IMR-90 (cell line): Measurements from ENCODE around the gene ERVH48-1. TPM values are rescaled to one million over a fixed set of nuclear protein-coding genes. Genes with fewer than 3 reads are reported as not detected.

Experiments used
- ATAC-seq: fragments of 200-7000 bp; cut with Tn5 transposase; 2 replicates; pipeline ENCODE4 v1.9.1; 2020; ENCODE audit warnings: low read depth, mild to moderate bottlenecking, moderate library complexity
- BruUV-seq: library from RNA; stranded (reverse); fragments of 400-500 nt; replicated peaks from 2 replicates; lab custom pipeline; 2021; lab: Mats Ljungman, UMichigan
- CTCF ChIA-PET: fragments of 300-600 bp; formaldehyde crosslinking; extraction: SDS; loops from one replicate; lab custom pipeline; 2021; ENCODE audit warnings: antibody characterized with exemption; lab: Yijun Ruan, JAX
- POLR2A ChIA-PET: fragments of 300-600 bp; sonication (Branson Sonifier 250); formaldehyde crosslinking; loops from one replicate; lab custom pipeline; 2022; ENCODE audit warnings: antibody characterized with exemption; ENCODE audit not compliant: unreplicated experiment; lab: Charles Lee
- DNase-seq: peaks from one replicate; pipeline ENCODE4 v3.0.0; 2013
- H2AFZ ChIP-seq: replicated peaks from 2 replicates; pipeline ENCODE3; 2013; ENCODE audit warnings: low read length, mild to moderate bottlenecking; ENCODE audit not compliant: poor library complexity
- H2AK5ac ChIP-seq: 2 replicates; pipeline ENCODE4 v1.6.1; 2013; ENCODE audit warnings: low read depth, low read length, inconsistent platforms
- H2AK9ac ChIP-seq: replicated peaks from 2 replicates; pipeline ENCODE3; 2013; ENCODE audit warnings: mild to moderate bottlenecking, low read depth, low read length, moderate library complexity; ENCODE audit not compliant: poor library complexity
- H2BK120ac ChIP-seq: 2 replicates; pipeline ENCODE4 v1.6.1; 2013; ENCODE audit warnings: low read depth, low read length, inconsistent platforms
- H2BK15ac ChIP-seq: 3 replicates; pipeline ENCODE4 v1.6.1; 2013; ENCODE audit warnings: low read depth, low read length, inconsistent platforms
- H2BK20ac ChIP-seq: 2 replicates; pipeline ENCODE4 v1.6.1; 2013; ENCODE audit warnings: low read depth, mild to moderate bottlenecking, inconsistent platforms, low read length, moderate library complexity
- H2BK5ac ChIP-seq: 2 replicates; pipeline ENCODE4 v1.6.1; 2013; ENCODE audit warnings: mild to moderate bottlenecking, low read depth, low read length, inconsistent platforms; ENCODE audit not compliant: poor library complexity, severe bottlenecking
- H3K14ac ChIP-seq: replicated peaks from 2 replicates; pipeline ENCODE4 v1.6.1; 2013; ENCODE audit warnings: low read depth, low read length, inconsistent platforms
- H3K18ac ChIP-seq: 2 replicates; pipeline ENCODE4 v1.6.1; 2013; ENCODE audit warnings: low read depth, low read length, control low read depth
- H3K23ac ChIP-seq: 2 replicates; pipeline ENCODE4 v1.6.1; 2013; ENCODE audit warnings: low read depth, low read length, inconsistent platforms
- H3K27ac ChIP-seq: 2 replicates; pipeline ENCODE4 v1.5.1; 2013; ENCODE audit warnings: mild to moderate bottlenecking, control low read depth, low read length; ENCODE audit not compliant: insufficient read depth
- H3K27me3 ChIP-seq: 2 replicates; pipeline ENCODE4 v1.6.1; 2013; ENCODE audit warnings: low read length; ENCODE audit not compliant: control insufficient read depth, insufficient read depth
- H3K36me3 ChIP-seq: 2 replicates; pipeline ENCODE4 v1.6.1; 2013; ENCODE audit warnings: low read length, mixed read lengths; ENCODE audit not compliant: control insufficient read depth, insufficient read depth
- H3K4ac ChIP-seq: 2 replicates; pipeline ENCODE4 v1.6.1; 2013; ENCODE audit warnings: low read depth, low read length, inconsistent platforms
- H3K4me1 ChIP-seq: 2 replicates; pipeline ENCODE4 v1.6.1; 2013; ENCODE audit warnings: low read length, mixed read lengths; ENCODE audit not compliant: control insufficient read depth, insufficient read depth
- H3K4me2 ChIP-seq: 2 replicates; pipeline ENCODE4 v1.6.1; 2013; ENCODE audit warnings: low read depth, mild to moderate bottlenecking, control low read depth, low read length, moderate library complexity
- H3K4me3 ChIP-seq: 2 replicates; pipeline ENCODE4 v1.5.1; 2013; ENCODE audit warnings: low read depth, mild to moderate bottlenecking, control low read depth, low read length, moderate library complexity; ENCODE audit not compliant: insufficient read depth
- H3K56ac ChIP-seq: 2 replicates; pipeline ENCODE4 v1.6.1; 2013; ENCODE audit warnings: low read length, inconsistent platforms; ENCODE audit not compliant: insufficient read depth; ENCODE audit errors: extremely low read depth
- H3K79me1 ChIP-seq, 2 experiments: 2 replicates each; pipeline ENCODE4 v1.6.1; 2013; ENCODE audit warnings: low read length in 2 of 2, inconsistent platforms in 1 of 2, low read depth in 1 of 2
- H3K9ac ChIP-seq: 2 replicates; pipeline ENCODE4 v1.6.1; 2013; ENCODE audit warnings: low read depth, low read length, control low read depth
- H3K9me1 ChIP-seq: 2 replicates; pipeline ENCODE4 v1.6.1; 2013; ENCODE audit warnings: low read length, inconsistent platforms; ENCODE audit not compliant: insufficient read depth
- H3K9me3 ChIP-seq: 2 replicates; pipeline ENCODE4 v1.6.1; 2013; ENCODE audit warnings: low read length; ENCODE audit not compliant: control insufficient read depth, insufficient read depth
- H4K20me1 ChIP-seq: 2 replicates; pipeline ENCODE4 v1.6.1; 2013; ENCODE audit warnings: low read length, inconsistent platforms; ENCODE audit not compliant: insufficient read depth
- H4K5ac ChIP-seq: 2 replicates; pipeline ENCODE4 v1.6.1; 2013; ENCODE audit warnings: mild to moderate bottlenecking, low read depth, low read length, control low read depth
- H4K8ac ChIP-seq, 2 experiments: 2 replicates each; pipeline ENCODE4 v1.6.1; 2013; ENCODE audit warnings: low read depth in 2 of 2, low read length in 2 of 2, control low read depth in 1 of 2, inconsistent platforms in 1 of 2
- H4K91ac ChIP-seq: 2 replicates; pipeline ENCODE4 v1.6.1; 2013; ENCODE audit warnings: low read depth, low read length, inconsistent platforms; ENCODE audit not compliant: insufficient read depth
- BHLHE40 ChIP-seq: fragments of 150-350 bp; IDR thresholded peaks from 2 replicates; pipeline ENCODE4 v1.6.1; 2016; ENCODE audit warnings: mild to moderate bottlenecking, low read depth, low read length
- CEBPB ChIP-seq: IDR thresholded peaks from 2 replicates; pipeline ENCODE4 v1.6.1; 2012; ENCODE audit warnings: low read depth, low read length, improper control_type of control experiment
- CHD1 ChIP-seq: IDR thresholded peaks from 2 replicates; pipeline ENCODE4 v1.6.1; 2012; ENCODE audit warnings: low read depth, low read length, improper control_type of control experiment
- CTCF ChIP-seq: conservative IDR thresholded peaks from 2 replicates; pipeline ENCODE4 v1.5.1; 2012; ENCODE audit warnings: mild to moderate bottlenecking, low read depth, low read length, improper control_type of control experiment
- ELK1 ChIP-seq: fragments of 150-350 bp; IDR thresholded peaks from 2 replicates; pipeline ENCODE4 v1.6.1; 2016; ENCODE audit warnings: low read depth, mild to moderate bottlenecking, low read length, moderate library complexity, borderline replicate concordance
- FOS ChIP-seq: fragments of 150-350 bp; IDR thresholded peaks from 2 replicates; pipeline ENCODE4 v1.6.1; 2016; ENCODE audit warnings: low read depth, low read length
- MAFK ChIP-seq: IDR thresholded peaks from 2 replicates; pipeline ENCODE4 v1.6.1; 2012; ENCODE audit warnings: low read depth, low read length, improper control_type of control experiment
- MXI1 ChIP-seq: IDR thresholded peaks from 2 replicates; pipeline ENCODE4 v1.6.1; 2012; ENCODE audit warnings: low read depth, mild to moderate bottlenecking, low read length, moderate library complexity, borderline replicate concordance
- NFE2L2 ChIP-seq: fragments of 150-350 bp; IDR thresholded peaks from 2 replicates; pipeline ENCODE4 v1.6.1; 2016; ENCODE audit warnings: low read depth, mild to moderate bottlenecking, low read length
- POLR2A ChIP-seq: IDR thresholded peaks from 2 replicates; pipeline ENCODE4 v1.6.1; 2012; ENCODE audit warnings: mild to moderate bottlenecking, low read depth, low read length
- RAD21 ChIP-seq: IDR thresholded peaks from 2 replicates; pipeline ENCODE4 v1.6.1; 2012; ENCODE audit warnings: low read length, improper control_type of control experiment
- RCOR1 ChIP-seq: IDR thresholded peaks from 2 replicates; pipeline ENCODE4 v1.6.1; 2012; ENCODE audit warnings: mild to moderate bottlenecking, low read length, improper control_type of control experiment; ENCODE audit not compliant: insufficient replicate concordance
- RFX5 ChIP-seq: IDR thresholded peaks from 2 replicates; pipeline ENCODE4 v1.8.0; 2012; ENCODE audit warnings: low read depth, mild to moderate bottlenecking, low read length, moderate library complexity
- SMC3 ChIP-seq: fragments of 150-350 bp; IDR thresholded peaks from 2 replicates; pipeline ENCODE4 v1.6.1; 2016; ENCODE audit warnings: low read depth, mild to moderate bottlenecking, antibody characterized with exemption, low read length, moderate library complexity
- USF2 ChIP-seq: fragments of 150-350 bp; IDR thresholded peaks from 2 replicates; pipeline ENCODE4 v1.6.1; 2017; ENCODE audit warnings: mild to moderate bottlenecking, antibody characterized with exemption, low read length, low read depth
- WGBS, 2 experiments: methylation state at CpG; one replicate each; pipeline versions ENCODE4 v1.1.5 to v1.1.7; 2013; ENCODE audit warnings: missing lambda C conversion rate in 2 of 2; ENCODE audit not compliant: insufficient read length in 1 of 2; ENCODE audit errors: extremely low coverage in 2 of 2; 5-methylcytosine and 5-hydroxymethylcytosine counted together
- dilution Hi-C: fragments of 300-500 bp; cut with HindIII; formaldehyde crosslinking; loops from one replicate; pipeline ENCODE4 v1.14.3; 2018; ENCODE audit warnings: low sequenced_read_pairs; ENCODE audit not compliant: unreplicated experiment
- in situ Hi-C: fragments of 300-500 bp; cut with MboI; formaldehyde crosslinking; loops from 3 replicates; pipeline ENCODE4 v1.14.3; 2019; ENCODE audit warnings: low sequenced_read_pairs, inconsistent platforms, mixed read lengths
- intact Hi-C: fragments of 100-400 bp; cut with micrococcal nuclease; formaldehyde crosslinking; loops from 2 replicates; pipeline ENCODE4 v1.10.0; 2022
- polyA plus RNA-seq, 3 experiments: library from polyadenylated mRNA; depleted of rRNA; stranded (reverse); fragments of >200 nt; gene quantifications; 2 replicates each; pipeline ENCODE4 v1.2.3, GENCODE V29; 2012; ENCODE audit warnings: low replicate concordance in 1 of 3
- total RNA-seq: library from RNA; depleted of rRNA; stranded (reverse); fragments of >200 nt; gene quantifications from 2 replicates; pipeline ENCODE4 v1.2.3, GENCODE V29; 2012

Gene ERVH48-1
- total and polyA plus RNA-seq, 2 of the 4 experiments (the other 2 are of a cell fraction): under 0.01 TPM; not detected in 1

GRCh38 chr21:42878993-42879787 lies 46.2 kb downstream of the ERVH48-1 start, which contains the start of gene WDR4:
WDR4 (minus strand) TSS chr21:42879539; CDS start chr21:42879495, 44 bp downstream.
- ATAC-seq (peak; percentile 91), DNase-seq (peak; percentile 97)
- ChIA-PET CTCF (no interaction called here), POLR2A (no interaction called here)
- Histone ChIP-seq H4K5ac (peak within 1 kb of the TSS; percentile 92), H2AK9ac (peak within 1 kb of the TSS; percentile 90), H4K91ac (peak within 1 kb of the TSS; percentile 88), H3K14ac (peak within 1 kb of the TSS; percentile 96), H3K79me1 (peaks cover 21 to 26% of the 10 kb centered on the region in 2 experiments), H3K9ac (peak within 1 kb of the TSS; percentile 85), H4K8ac (peak within 1 kb of the TSS; percentile 55 to 100), H2BK120ac (peak within 1 kb of the TSS; percentile 9; the same call in 1 of the 2 replicates), H3K4me3 (peak within 1 kb of the TSS; percentile 67), H3K4me1 (no peaks in the 10 kb centered on the region), H2BK5ac (peak within 1 kb of the TSS; percentile 83), H3K9me1 (no peaks in the 10 kb centered on the region), H3K27me3 (no peaks in the 10 kb centered on the region), H3K27ac (peak within 1 kb of the TSS; percentile 73), H3K4me2 (peak within 1 kb of the TSS; percentile 90), H3K56ac (peak within 1 kb of the TSS; percentile 83), H3K18ac (peak within 1 kb of the TSS; percentile 43; the same call in 1 of the 2 replicates), H2AK5ac (peak within 1 kb of the TSS; percentile 53), H4K20me1 (no peaks in the 10 kb centered on the region), H2BK15ac (no peak within 1 kb of the TSS), H3K4ac (peak within 1 kb of the TSS; percentile 80), H2BK20ac (no peak within 1 kb of the TSS), H3K9me3 (no peaks in the 10 kb centered on the region), H3K23ac (peak within 1 kb of the TSS; percentile 90), H3K36me3 (peaks cover 2% of the 10 kb centered on the region), H2AFZ (peak within 1 kb of the TSS; percentile 99)
- in situ Hi-C loops (no loop called here), intact Hi-C loops (no loop called here), dilution Hi-C loops (no loop called here)
- no TSS peak for BruUV-seq
- 0% methylated on average over 68 of the region's 80 CpGs; no CpG with 5 or more reads in 1 of the 2 experiments for WGBS, 2 experiments
- TF ChIP-seq POLR2A (peak; percentile 83), SMC3 (no peak), FOS (no peak), RAD21 (no peak), ELK1 (no peak), MAFK (no peak), CTCF (no peak), RFX5 (no peak), RCOR1 (no peak), MXI1 (peak; percentile 100), CHD1 (no peak), USF2 (peak; percentile 96), NFE2L2 (no peak), CEBPB (no peak), BHLHE40 (no peak)
